ENCODE measurements around the gene SKP1.

SKP1 gene

DNA sequence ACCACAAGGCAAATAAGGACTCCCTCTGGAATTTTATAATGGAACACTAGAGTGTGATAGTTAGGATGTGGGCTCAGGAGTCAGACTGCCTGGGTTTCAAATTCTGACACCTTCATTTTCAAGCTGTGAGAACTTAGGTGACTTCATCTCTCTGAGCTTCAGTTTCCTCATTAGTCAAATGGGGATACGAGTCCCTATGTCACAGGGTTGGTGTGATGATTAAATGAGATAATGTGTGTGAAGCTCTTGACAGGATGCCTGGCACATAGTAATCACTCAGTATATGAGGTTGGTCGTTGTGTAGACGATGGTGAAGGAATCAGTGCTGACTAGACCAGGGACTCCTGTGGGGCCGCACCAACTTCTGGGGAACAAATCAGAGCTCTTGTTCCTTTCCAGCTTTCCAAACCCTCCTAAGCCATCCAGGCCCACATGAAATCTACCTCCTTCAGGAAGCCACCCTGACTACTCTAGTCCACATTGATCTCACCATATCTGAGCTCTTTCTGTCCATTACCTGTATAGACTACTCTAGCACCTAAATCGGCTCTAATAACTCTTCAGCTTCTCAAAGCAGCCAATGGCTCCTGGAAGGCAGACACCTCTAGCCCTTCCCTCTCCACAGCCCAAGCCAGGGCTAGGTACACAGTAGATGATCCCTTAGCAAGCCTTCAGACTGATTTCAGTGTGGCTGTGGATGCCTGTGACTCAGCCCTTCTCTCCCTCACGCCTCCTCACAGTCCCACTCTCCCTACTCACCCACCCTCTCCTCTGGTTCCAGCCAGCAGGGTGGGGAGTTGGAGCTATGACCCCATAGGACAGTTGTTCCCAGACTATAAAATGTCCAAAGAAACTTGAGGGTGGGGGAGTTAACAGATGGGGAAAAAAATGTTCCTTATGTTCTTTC, 64.8 kb downstream of the SKP1 start:
- Histone ChIP-seq H4K20me1 (ENCODE audit: insufficient read depth, low read length, poor library complexity, severe bottlenecking) (no peaks in the 10 kb centered on the region), H3K4me3 (ENCODE audit: low read length, poor library complexity, severe bottlenecking) (no peak overlapping the region), H2AFZ (ENCODE audit: low read length) (no peak overlapping the region), H3K4me1 (ENCODE audit: insufficient read depth, low read length, poor library complexity, severe bottlenecking) (no peaks in the 10 kb centered on the region), H3K9ac (ENCODE audit: low read depth, low read length, poor library complexity, severe bottlenecking) (no peak overlapping the region), H3K9me2 (replicated peaks; ENCODE audit: low read depth, low read length) (no peaks in the 10 kb centered on the region), H3K9me3 (ENCODE audit: insufficient read depth, low read depth, low read length) (no peaks in the 10 kb centered on the region), H3K27me3 (ENCODE audit: insufficient read depth, low read length, poor library complexity, severe bottlenecking) (no peaks in the 10 kb centered on the region), H3K36me3 (ENCODE audit: insufficient read depth, low read length) (no peaks in the 10 kb centered on the region), H3K79me2 (ENCODE audit: insufficient read depth, low read length) (no peaks in the 10 kb centered on the region), H3F3A (ENCODE audit: low read depth) (no peaks in the 10 kb centered on the region), H3K4me2 (ENCODE audit: low read depth, low read length, poor library complexity, severe bottlenecking) (no peak overlapping the region)
- TF ChIP-seq CTCF (conservative IDR thresholded peaks at IDR 0.05; ENCODE audit: low read length) (no peak), EZH2phosphoT487 (IDR thresholded peaks at IDR 0.05; ENCODE audit: borderline replicate concordance) (no peak)

DNA sequence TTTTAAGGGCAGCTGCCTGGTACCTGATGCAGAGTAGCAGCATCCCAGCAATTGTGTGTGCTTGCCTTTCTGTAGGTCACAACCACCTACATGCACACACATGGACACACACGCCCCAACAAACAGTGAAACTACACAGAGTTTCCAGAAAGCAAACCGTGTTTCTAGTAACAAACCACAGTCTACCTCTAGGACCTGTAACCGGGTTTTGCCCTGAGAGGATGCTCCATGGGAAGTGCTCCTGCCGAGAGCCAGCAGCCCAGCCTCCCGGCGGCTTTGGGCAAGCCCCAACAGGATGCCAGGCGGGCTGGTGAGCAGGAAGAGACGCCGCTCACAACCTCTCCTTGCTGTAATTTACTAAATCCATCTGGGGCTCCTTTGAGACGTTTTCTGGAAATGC, 66.4 kb downstream of the SKP1 start:
- H3K36me3 ChIP-seq (ENCODE audit: insufficient read depth, low read length): no peaks in the 10 kb centered on the region
- H3K79me2 ChIP-seq (ENCODE audit: insufficient read depth, low read length): no peaks in the 10 kb centered on the region
- H3K4me2 ChIP-seq (ENCODE audit: low read depth, low read length, poor library complexity, severe bottlenecking): no peak overlapping the region
- H3F3A ChIP-seq (ENCODE audit: low read depth): no peaks in the 10 kb centered on the region
- no peaks in the 10 kb centered on the region for H3K4me1 ChIP-seq (ENCODE audit: insufficient read depth, low read length, poor library complexity, severe bottlenecking)
- no peaks in the 10 kb centered on the region for H4K20me1 ChIP-seq (ENCODE audit: insufficient read depth, low read length, poor library complexity, severe bottlenecking)
- TF ChIP-seq CTCF (conservative IDR thresholded peaks at IDR 0.05; ENCODE audit: low read length) (no peak), EZH2phosphoT487 (IDR thresholded peaks at IDR 0.05; ENCODE audit: borderline replicate concordance) (no peak)
- no peak overlapping the region for H3K4me3 ChIP-seq (ENCODE audit: low read length, poor library complexity, severe bottlenecking)
- no peak overlapping the region for H2AFZ ChIP-seq (ENCODE audit: low read length)
- H3K9me2 ChIP-seq (replicated peaks; ENCODE audit: low read depth, low read length): no peaks in the 10 kb centered on the region
- H3K9ac ChIP-seq (ENCODE audit: low read depth, low read length, poor library complexity, severe bottlenecking): no peak overlapping the region
- H3K27me3 ChIP-seq (ENCODE audit: insufficient read depth, low read length, poor library complexity, severe bottlenecking): no peaks in the 10 kb centered on the region
- no peaks in the 10 kb centered on the region for H3K9me3 ChIP-seq (ENCODE audit: insufficient read depth, low read depth, low read length)

DNA sequence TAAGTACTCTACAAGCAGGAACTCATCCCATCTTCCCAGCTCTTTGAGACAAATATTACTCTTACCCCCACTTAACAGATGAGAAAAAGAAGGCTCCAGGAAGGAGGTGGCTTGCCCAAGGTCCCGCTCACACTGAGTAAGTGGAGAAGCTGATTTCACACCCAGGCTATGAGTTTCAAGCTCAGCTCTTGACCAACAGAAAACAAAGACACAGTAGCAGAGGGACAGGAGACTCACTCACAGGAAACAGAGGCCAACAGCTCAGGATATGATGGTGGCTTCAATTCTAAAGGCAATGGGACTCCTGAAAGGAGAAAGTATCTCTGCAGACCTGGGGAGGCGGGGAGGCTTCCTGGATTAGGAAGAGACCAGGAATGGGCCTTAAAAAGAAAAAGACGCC, 69.0 kb downstream of the SKP1 start:
- no peak overlapping the region for H3K4me3 ChIP-seq (ENCODE audit: low read length, poor library complexity, severe bottlenecking)
- TF ChIP-seq EZH2phosphoT487 (IDR thresholded peaks at IDR 0.05; ENCODE audit: borderline replicate concordance) (no peak), CTCF (conservative IDR thresholded peaks at IDR 0.05; ENCODE audit: low read length) (no peak)
- no peak overlapping the region for H2AFZ ChIP-seq (ENCODE audit: low read length)
- H4K20me1 ChIP-seq (ENCODE audit: insufficient read depth, low read length, poor library complexity, severe bottlenecking): no peaks in the 10 kb centered on the region
- no peaks in the 10 kb centered on the region for H3K36me3 ChIP-seq (ENCODE audit: insufficient read depth, low read length)
- H3K79me2 ChIP-seq (ENCODE audit: insufficient read depth, low read length): no peaks in the 10 kb centered on the region
- no peaks in the 10 kb centered on the region for H3K9me2 ChIP-seq (replicated peaks; ENCODE audit: low read depth, low read length)
- H3K4me2 ChIP-seq (ENCODE audit: low read depth, low read length, poor library complexity, severe bottlenecking): no peak overlapping the region
- H3F3A ChIP-seq (ENCODE audit: low read depth): no peaks in the 10 kb centered on the region
- H3K9me3 ChIP-seq (ENCODE audit: insufficient read depth, low read depth, low read length): no peaks in the 10 kb centered on the region
- no peaks in the 10 kb centered on the region for H3K27me3 ChIP-seq (ENCODE audit: insufficient read depth, low read length, poor library complexity, severe bottlenecking)
- H3K4me1 ChIP-seq (ENCODE audit: insufficient read depth, low read length, poor library complexity, severe bottlenecking): no peaks in the 10 kb centered on the region
- no peak overlapping the region for H3K9ac ChIP-seq (ENCODE audit: low read depth, low read length, poor library complexity, severe bottlenecking)

Data from Loucy (cell line).